ENCODE measurements around the gene HAPLN3.

HAPLN3 gene

DNA sequence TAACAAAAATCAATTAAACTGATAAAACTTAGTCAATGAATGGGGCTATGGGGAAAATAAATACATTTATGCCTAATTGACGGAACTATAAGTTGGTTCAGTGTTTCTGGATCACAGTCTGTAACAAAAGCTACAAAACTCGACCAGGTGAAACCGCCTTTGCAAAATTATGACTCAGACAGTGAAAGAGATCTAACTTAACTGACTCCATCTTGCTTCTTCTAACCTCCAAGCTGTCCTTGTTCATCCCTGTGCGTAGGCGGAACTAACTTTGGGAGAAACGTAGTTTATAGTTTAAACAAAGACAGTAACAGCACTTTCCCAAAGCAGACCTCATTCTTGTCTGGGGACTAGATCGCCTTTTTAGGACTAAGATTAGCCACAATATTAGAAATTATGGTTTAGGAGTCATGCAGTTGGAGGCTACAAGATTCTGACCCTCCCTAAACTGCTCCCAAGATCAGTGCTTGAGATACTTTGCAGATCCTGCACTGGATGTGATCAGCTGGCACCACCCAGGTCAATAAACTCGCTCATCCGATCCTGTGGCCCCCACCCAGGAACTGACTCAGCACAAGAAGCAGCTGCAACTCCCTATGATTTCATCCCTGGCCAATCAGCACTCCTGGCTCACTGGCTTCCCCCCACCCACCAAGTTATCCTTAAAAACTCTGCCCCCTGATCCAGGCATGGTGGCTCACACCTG, 25.0 kb upstream of the HAPLN3 start:
- Histone ChIP-seq H3K4me3 (ENCODE audit: low read length) (no peak overlapping the region), H3F3A (ENCODE audit: insufficient read depth, low read length) (no peaks in the 10 kb centered on the region), H3K4me2 (ENCODE audit: low read depth, low read length) (no peak overlapping the region), H3K79me2 (ENCODE audit: low read length) (no peaks in the 10 kb centered on the region), H3K9me3 (replicated peaks; ENCODE audit: insufficient read depth, low read length) (no peaks in the 10 kb centered on the region), H3K4me1 (ENCODE audit: low read length) (no peaks in the 10 kb centered on the region), H3K27me3 (replicated peaks; ENCODE audit: insufficient read depth, low read length) (no peaks in the 10 kb centered on the region), H3K9ac (ENCODE audit: low read length) (no peak overlapping the region), H4K20me1 (ENCODE audit: insufficient read depth, low read length) (no peaks in the 10 kb centered on the region), H3K27ac (ENCODE audit: low read length) (no peak overlapping the region), H3K9me2 (replicated peaks; ENCODE audit: insufficient read depth, low read length) (no peaks in the 10 kb centered on the region), H3K36me3 (replicated peaks; ENCODE audit: insufficient read depth, low read length) (no peaks in the 10 kb centered on the region), H2AFZ (ENCODE audit: low read length) (no peak overlapping the region)
- no peak for DNase-seq
- TF ChIP-seq CTCF (IDR thresholded peaks at IDR 0.05; ENCODE audit: low read length) = no peak
- no peak for TF ChIP-seq EZH2 (optimal IDR thresholded peaks at IDR 0.05; ENCODE audit: low read depth, low read length)
- TF ChIP-seq EZH2phosphoT487 (IDR thresholded peaks at IDR 0.05; ENCODE audit: low read length) = no peak

- Histone ChIP-seq H3K4me1 (ENCODE audit: low read length) (no peaks in the 10 kb centered on the region), H2AFZ (ENCODE audit: low read length) (no peak overlapping the region), H3K79me2 (ENCODE audit: low read length) (no peaks in the 10 kb centered on the region), H3K9me2 (replicated peaks; ENCODE audit: insufficient read depth, low read length) (no peaks in the 10 kb centered on the region), H3K4me3 (ENCODE audit: low read length) (no peak overlapping the region), H4K20me1 (ENCODE audit: insufficient read depth, low read length) (no peaks in the 10 kb centered on the region), H3K27ac (ENCODE audit: low read length) (no peak overlapping the region), H3K36me3 (replicated peaks; ENCODE audit: insufficient read depth, low read length) (no peaks in the 10 kb centered on the region), H3K9ac (ENCODE audit: low read length) (no peak overlapping the region), H3F3A (ENCODE audit: insufficient read depth, low read length) (no peaks in the 10 kb centered on the region), H3K4me2 (ENCODE audit: low read depth, low read length) (no peak overlapping the region), H3K27me3 (replicated peaks; ENCODE audit: insufficient read depth, low read length) (no peaks in the 10 kb centered on the region), H3K9me3 (replicated peaks; ENCODE audit: insufficient read depth, low read length) (no peaks in the 10 kb centered on the region)
- no peak for DNase-seq
- TF ChIP-seq EZH2 (optimal IDR thresholded peaks at IDR 0.05; ENCODE audit: low read depth, low read length) (no peak), CTCF (IDR thresholded peaks at IDR 0.05; ENCODE audit: low read length) (no peak), EZH2phosphoT487 (IDR thresholded peaks at IDR 0.05; ENCODE audit: low read length) (no peak)
Measured at GRCh38 chr15:88918738-88919137, 23.4 kb upstream of the HAPLN3 start.

DNA sequence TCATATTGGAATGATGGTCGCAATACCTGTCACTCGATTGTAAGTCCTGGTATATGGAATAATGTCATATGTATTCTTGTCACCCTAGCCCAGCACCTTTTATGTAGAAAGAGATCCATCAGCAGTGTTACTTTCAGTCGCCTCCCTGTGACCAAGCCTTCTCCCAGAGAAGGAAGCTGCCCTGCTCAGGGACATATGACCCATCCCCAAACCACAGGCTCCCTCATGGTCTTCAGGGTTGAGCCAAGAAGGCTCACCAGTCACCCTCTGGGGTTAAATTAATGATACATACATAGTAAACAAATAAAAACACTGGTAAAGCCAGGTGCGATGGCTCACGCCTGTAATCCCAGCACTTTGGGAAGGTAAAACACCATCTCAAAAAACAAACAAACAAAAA, 22.4 kb upstream of the HAPLN3 start:
- H2AFZ ChIP-seq (ENCODE audit: low read length) = no peak overlapping the region
- H3K4me2 ChIP-seq (ENCODE audit: low read depth, low read length) = no peak overlapping the region
- H3K27ac ChIP-seq (ENCODE audit: low read length) = no peak overlapping the region
- H3K9ac ChIP-seq (ENCODE audit: low read length) = no peak overlapping the region
- no peaks in the 10 kb centered on the region for H3F3A ChIP-seq (ENCODE audit: insufficient read depth, low read length)
- DNase-seq = no peak
- H3K4me3 ChIP-seq (ENCODE audit: low read length) = no peak overlapping the region
- H4K20me1 ChIP-seq (ENCODE audit: insufficient read depth, low read length) = no peaks in the 10 kb centered on the region
- no peaks in the 10 kb centered on the region for H3K4me1 ChIP-seq (ENCODE audit: low read length)
- no peaks in the 10 kb centered on the region for H3K9me2 ChIP-seq (replicated peaks; ENCODE audit: insufficient read depth, low read length)
- no peaks in the 10 kb centered on the region for H3K9me3 ChIP-seq (replicated peaks; ENCODE audit: insufficient read depth, low read length)
- TF ChIP-seq EZH2phosphoT487 (IDR thresholded peaks at IDR 0.05; ENCODE audit: low read length) = no peak
- TF ChIP-seq EZH2 (optimal IDR thresholded peaks at IDR 0.05; ENCODE audit: low read depth, low read length) = no peak
- TF ChIP-seq CTCF (IDR thresholded peaks at IDR 0.05; ENCODE audit: low read length) = no peak
- no peaks in the 10 kb centered on the region for H3K36me3 ChIP-seq (replicated peaks; ENCODE audit: insufficient read depth, low read length)
- no peaks in the 10 kb centered on the region for H3K79me2 ChIP-seq (ENCODE audit: low read length)
- no peaks in the 10 kb centered on the region for H3K27me3 ChIP-seq (replicated peaks; ENCODE audit: insufficient read depth, low read length)

All from MM.1S (cell line).